ENCODE data around the gene FAM174C.
"Not testable (repeated sequence)": the region's sequence is repeated elsewhere in the genome, so short reads cannot be mapped to it uniquely, and the experiment has no call there.

FAM174C gene

GRCh38 chr19:1240925-1241324, 34.4 kb upstream of the FAM174C start:
- peak overlapping the region; percentile 82 to 89 (median 84) for H3K4me3 Mint-ChIP-seq
- H3K9me3 Mint-ChIP-seq, result no peaks in the 10 kb centered on the region
- H3K27ac Mint-ChIP-seq, result peak overlapping the region; percentile 82 to 85 (median 85)
- no peaks in the 10 kb centered on the region for H3K27me3 Mint-ChIP-seq (ENCODE audit: low read depth)
- peaks cover 25% of the 10 kb centered on the region for H3K4me1 Mint-ChIP-seq
- no peak for TF ChIP-seq CTCF (IDR thresholded peaks at IDR 0.05; ENCODE audit: unreplicated experiment in 3 of 3)
- no peaks in the 10 kb centered on the region for H3K36me3 Mint-ChIP-seq (ENCODE audit: low read depth)

GRCh38 chr19:1241417-1242095, 33.8 kb upstream of the FAM174C start, which contains the start of gene ATP5F1D:
ATP5F1D (plus strand) TSS chr19:1241751; CDS start chr19:1241851, 100 bp downstream.
- Mint-ChIP-seq H3K27me3 (ENCODE audit: low read depth) (no peaks in the 10 kb centered on the region), H3K4me1 (peaks cover 25% of the 10 kb centered on the region), H3K27ac (peak within 1 kb of the TSS; percentile 82 to 85 (median 85))

GRCh38 chr19:1243768-1244692, 31.3 kb upstream of the FAM174C start:
- TF ChIP-seq CTCF (IDR thresholded peaks at IDR 0.05; ENCODE audit: unreplicated experiment in 3 of 3), result peak; percentile 89 to 96 (median 93)
- Mint-ChIP-seq H3K9me3 (no peaks in the 10 kb centered on the region), H3K4me3 (peak overlapping the region; percentile 84 to 87 (median 85)), H3K27me3 (ENCODE audit: low read depth) (no peaks in the 10 kb centered on the region), H3K36me3 (ENCODE audit: low read depth) (no peaks in the 10 kb centered on the region), H3K4me1 (peaks cover 17% of the 10 kb centered on the region), H3K27ac (peak overlapping the region; percentile 87 to 98 (median 94))

More at GRCh38 chr19:1241417-1242095, 33.8 kb upstream of the FAM174C start, which contains the start of gene ATP5F1D:
- TF ChIP-seq CTCF (IDR thresholded peaks at IDR 0.05; ENCODE audit: unreplicated experiment in 3 of 3), result no peak
- peak within 1 kb of the TSS; percentile 84 to 89 (median 85) for H3K4me3 Mint-ChIP-seq
- no peaks in the 10 kb centered on the region for H3K9me3 Mint-ChIP-seq
- no peaks in the 10 kb centered on the region for H3K36me3 Mint-ChIP-seq (ENCODE audit: low read depth)

GRCh38 chr19:1244693-1245451, 30.5 kb upstream of the FAM174C start:
- no peaks in the 10 kb centered on the region for H3K27me3 Mint-ChIP-seq (ENCODE audit: low read depth)
- peak overlapping the region; percentile 87 to 98 (median 94) for H3K27ac Mint-ChIP-seq
- H3K36me3 Mint-ChIP-seq (ENCODE audit: low read depth), result peaks cover 4% of the 10 kb centered on the region
- peak overlapping the region; percentile 64 to 82 (median 82) for H3K4me3 Mint-ChIP-seq
- no peaks in the 10 kb centered on the region for H3K9me3 Mint-ChIP-seq
- no peak for TF ChIP-seq CTCF (IDR thresholded peaks at IDR 0.05; ENCODE audit: unreplicated experiment in 3 of 3)
- H3K4me1 Mint-ChIP-seq, result peaks cover 17% of the 10 kb centered on the region

GRCh38 chr19:1245494-1246264, 29.7 kb upstream of the FAM174C start:
- no peaks in the 10 kb centered on the region for H3K9me3 Mint-ChIP-seq

GRCh38 chr19:1246265-1247087, 28.9 kb upstream of the FAM174C start:
- Mint-ChIP-seq H3K4me3 (peak overlapping the region; percentile 52 to 64 (median 54)), H3K27ac (peak overlapping the region; percentile 47 to 85 (median 66)), H3K4me1 (peaks cover 12% of the 10 kb centered on the region)
- H3K27me3 Mint-ChIP-seq (ENCODE audit: low read depth); H3K36me3 Mint-ChIP-seq (ENCODE audit: low read depth); H3K9me3 Mint-ChIP-seq: not testable (repeated sequence)

More at GRCh38 chr19:1245494-1246264, 29.7 kb upstream of the FAM174C start:
- Mint-ChIP-seq H3K27me3 (ENCODE audit: low read depth) (no peaks in the 10 kb centered on the region), H3K27ac (peak overlapping the region in 1 of 3 experiments; percentile 85), H3K36me3 (ENCODE audit: low read depth) (peaks cover 5% of the 10 kb centered on the region), H3K4me3 (peak overlapping the region; percentile 11 to 64 (median 52)), H3K4me1 (peaks cover 17% of the 10 kb centered on the region)
- no peak for TF ChIP-seq CTCF (IDR thresholded peaks at IDR 0.05; ENCODE audit: unreplicated experiment in 3 of 3)
